ENCODE data around the gene FAM72A. TPM values are rescaled to one million over a fixed set of nuclear protein-coding genes. Genes with fewer than 3 reads are reported as not detected.

The FAM72A gene
- total and polyA plus RNA-seq, 5 experiments from 2014 or later = 0.28 to 1.1 (median 0.38) TPM; not detected in 2

Other genes starting within 250 kb of the FAM72A start
- gene RAB7B, start 199.4 kb downstream of the FAM72A start, total RNA-seq = not detected
- gene RAB7B, start 199.4 kb downstream of the FAM72A start, polyA plus RNA-seq = not detected
- gene CTSE, start 178.9 kb downstream of the FAM72A start, total RNA-seq = not detected
- gene CTSE, start 178.9 kb downstream of the FAM72A start, polyA plus RNA-seq = not detected
- under 1 TPM in 1 of 2 experiments, not detected in 1; 0.52 TPM for gene RHEX, start 149.7 kb downstream of the FAM72A start, total RNA-seq
- not detected for gene RHEX, start 149.7 kb downstream of the FAM72A start, polyA plus RNA-seq
- not detected for gene AVPR1B, start 85.5 kb downstream of the FAM72A start, total RNA-seq
- not detected for gene AVPR1B, start 85.5 kb downstream of the FAM72A start, polyA plus RNA-seq
- gene SRGAP2, start 702 bp upstream of the FAM72A start, total RNA-seq = 10 to 100 TPM; 24.4 to 33.0 TPM
- gene SRGAP2, start 702 bp upstream of the FAM72A start, polyA plus RNA-seq = 10 to 100 TPM in 1 of 3 donors, 1 to 10 TPM in 2; 3.9 to 10.1 (median 4.5) TPM

Measured in naive thymus-derived CD8-positive, alpha-beta T cell (primary cell).